ENCODE data around the gene PAF1. TPM values are rescaled to one million over a fixed set of nuclear protein-coding genes. Genes with fewer than 3 reads are reported as not detected.

PAF1 gene
- total RNA-seq, 3 donors from 2014 or later = 41.3 to 49.5 (median 45.2) TPM

GRCh38 chr19:39401070-39401548 lies 10.2 kb upstream of the PAF1 start:
- Histone ChIP-seq H3K9me3 (no peaks in the 10 kb centered on the region), H3K36me3 (no peaks in the 10 kb centered on the region), H3K4me3 (no peak overlapping the region), H3K27ac (peak overlapping the region; percentile 100), H3K27me3 (no peaks in the 10 kb centered on the region), H3K4me1 (peaks cover 0 to 11% of the 10 kb centered on the region in 2 donors)
- no peak for DNase-seq (ENCODE audit: low spot score in 2 of 2)
- TF ChIP-seq CTCF (IDR thresholded peaks at IDR 0.05) = no peak
- no peak for TF ChIP-seq POLR2AphosphoS5 (IDR thresholded peaks at IDR 0.05)
- TF ChIP-seq POLR2A (IDR thresholded peaks at IDR 0.05) = no peak
- intact Hi-C loops (cut with DNase I; ENCODE audit: low total_unique reads) = no loop called here

- H3K36me3 ChIP-seq = no peaks in the 10 kb centered on the region
- no peaks in the 10 kb centered on the region for H3K27me3 ChIP-seq
- TF ChIP-seq CTCF (IDR thresholded peaks at IDR 0.05) = no peak
- TF ChIP-seq POLR2AphosphoS5 (IDR thresholded peaks at IDR 0.05) = no peak
- TF ChIP-seq POLR2A (IDR thresholded peaks at IDR 0.05) = no peak
- H3K4me3 ChIP-seq = no peak overlapping the region
- DNase-seq (ENCODE audit: low spot score in 2 of 2) = no peak
- H3K4me1 ChIP-seq = peaks cover 0 to 9% of the 10 kb centered on the region in 2 donors
- H3K9me3 ChIP-seq = no peaks in the 10 kb centered on the region
- intact Hi-C loops (cut with DNase I; ENCODE audit: low total_unique reads) = no loop called here
- peak overlapping the region; percentile 77 to 85 for H3K27ac ChIP-seq
Observed at GRCh38 chr19:39400061-39400460, 9.2 kb upstream of the PAF1 start.

GRCh38 chr19:39399668-39400050 lies 8.8 kb upstream of the PAF1 start:
- Histone ChIP-seq H3K9me3 (no peaks in the 10 kb centered on the region), H3K4me1 (peaks cover 0 to 8% of the 10 kb centered on the region in 2 donors), H3K27ac (peak overlapping the region; percentile 77 to 85), H3K27me3 (no peaks in the 10 kb centered on the region), H3K4me3 (no peak overlapping the region), H3K36me3 (no peaks in the 10 kb centered on the region)
- intact Hi-C loops (cut with DNase I; ENCODE audit: low total_unique reads) = no loop called here
- no peak for TF ChIP-seq CTCF (IDR thresholded peaks at IDR 0.05)
- no peak for TF ChIP-seq POLR2A (IDR thresholded peaks at IDR 0.05)
- TF ChIP-seq POLR2AphosphoS5 (IDR thresholded peaks at IDR 0.05) = no peak
- DNase-seq (ENCODE audit: low spot score in 2 of 2) = no peak

- TF ChIP-seq POLR2A (IDR thresholded peaks at IDR 0.05) (no peak), POLR2AphosphoS5 (IDR thresholded peaks at IDR 0.05) (peak in 1 of 3 donors; percentile 43)
- H3K4me1 ChIP-seq = no peaks in the 10 kb centered on the region
- H3K9me3 ChIP-seq = no peaks in the 10 kb centered on the region
- intact Hi-C loops (cut with DNase I; ENCODE audit: low total_unique reads) = no loop called here
- peak overlapping the region in 1 of 3 donors; percentile 17 for H3K4me3 ChIP-seq
- DNase-seq (ENCODE audit: low spot score in 2 of 2) = no peak
- peak overlapping the region; percentile 77 to 85 for H3K27ac ChIP-seq
- H3K27me3 ChIP-seq = no peaks in the 10 kb centered on the region
- no peaks in the 10 kb centered on the region for H3K36me3 ChIP-seq
Observed at GRCh38 chr19:39398297-39398864, 7.5 kb upstream of the PAF1 start.

GRCh38 chr19:39397360-39398296 lies 6.7 kb upstream of the PAF1 start:
- no peaks in the 10 kb centered on the region for H3K27me3 ChIP-seq
- H3K36me3 ChIP-seq = no peaks in the 10 kb centered on the region
- H3K4me1 ChIP-seq = no peaks in the 10 kb centered on the region
- intact Hi-C loops (cut with DNase I; ENCODE audit: low total_unique reads) = no loop called here
- TF ChIP-seq POLR2AphosphoS5 (IDR thresholded peaks at IDR 0.05) (peak; percentile 36 to 67 (median 63)), CTCF (IDR thresholded peaks at IDR 0.05) (peak; percentile 60 to 99 (median 95)), POLR2A (IDR thresholded peaks at IDR 0.05) (no peak)
- peak; percentile 82 to 85 for DNase-seq (ENCODE audit: low spot score in 2 of 2)
- peak overlapping the region in 1 of 3 donors; percentile 17 for H3K4me3 ChIP-seq
- H3K9me3 ChIP-seq = no peaks in the 10 kb centered on the region
- H3K27ac ChIP-seq = peak overlapping the region; percentile 77 to 85

Measured in breast epithelium (tissue), 4 donors.